ENCODE data around the gene TEX2. TPM values are rescaled to one million over a fixed set of nuclear protein-coding genes. Genes with fewer than 3 reads are reported as not detected.
A peak's percentile ranks its signal among the peaks of the same experiment; 100 is the strongest.
"Not testable (repeated sequence)": the region's sequence is repeated elsewhere in the genome, so short reads cannot be mapped to it uniquely, and the experiment has no call there.

TEX2 gene
- total and polyA plus RNA-seq, 2 of the 13 experiments (the other 11 are each of a cell fraction or from before 2014, with no cell fraction given): 21.4 to 37.7 TPM

DNA sequence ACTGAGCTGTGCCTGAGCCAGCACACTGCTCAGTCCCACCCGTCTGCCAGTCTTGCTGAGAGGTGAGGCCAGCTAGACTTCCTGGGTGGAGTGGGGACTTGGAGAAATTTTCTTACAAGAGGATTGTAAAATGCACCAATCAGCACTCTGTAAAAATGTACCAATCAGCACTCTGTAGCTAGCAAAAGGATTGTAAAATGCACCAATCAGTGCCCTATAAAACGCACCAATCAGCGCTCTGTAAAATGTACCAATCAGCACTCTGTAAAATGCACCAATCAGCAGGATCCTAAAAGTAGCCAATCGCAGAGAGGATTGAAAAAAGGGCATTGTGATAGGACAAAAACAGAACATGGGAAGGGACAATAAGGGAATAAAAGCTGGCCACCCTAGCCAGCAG, 84.0 kb downstream of the TEX2 start:
- H3K79me2 ChIP-seq (ENCODE audit: insufficient read depth, low read length); ATAC-seq; H2AFZ ChIP-seq (ENCODE audit: low read length); BruUV-seq (replicated peaks); in situ Hi-C loops (cut with HindIII; ENCODE audit: extremely low pct_ligation_motif_present, low pct_unique_long_range_greater_than_20kb); FAIRE-seq; H3K9ac ChIP-seq (ENCODE audit: insufficient read depth, low read depth, low read length); H4K20me1 ChIP-seq (ENCODE audit: insufficient read depth, low read length); H3K4me2 ChIP-seq (ENCODE audit: low read depth, low read length); CTCF ChIA-PET (ENCODE audit: low intra/inter-chr PET ratio, low total read pairs); H3K4me3 ChIP-seq (replicated peaks in 1 of 3; ENCODE audit: insufficient read depth in 1 of 3, low read depth in 2 of 3, low read length in 3 of 3); H3K27me3 ChIP-seq (ENCODE audit: control insufficient read depth in 1 of 2, insufficient read depth in 2 of 2, low read length in 2 of 2); DNase-seq (ENCODE audit: low spot score); H3K9me3 ChIP-seq (ENCODE audit: low read length): not testable (repeated sequence)
- intact Hi-C loops (cut with micrococcal nuclease; ENCODE audit: unreplicated experiment): loop anchor here (2.0 kb wide), 1 partner anchor 22 kb away; no protein-coding TSS in a partner anchor
- Histone ChIP-seq H3K36me3 (replicated peaks in 1 of 2; ENCODE audit: control insufficient read depth in 1 of 2, insufficient read depth in 2 of 2, low read length in 2 of 2) (peaks cover 7 to 26% of the 10 kb centered on the region in 2 experiments), H3K27ac (ENCODE audit: extremely low read length, insufficient read depth, low read length) (peak overlapping the region; percentile 35), H3K4me1 (ENCODE audit: insufficient read depth, low read length) (peaks cover 45% of the 10 kb centered on the region)
- POLR2A ChIA-PET: interaction anchor here (1.9 to 5.2 kb wide), 5 partner anchors 14 to 38 kb away, joined by 4 to 39 read pairs (median 21); no protein-coding TSS in a partner anchor
- TF ChIP-seq NFYC (CRISPR knock-in tag; IDR thresholded peaks at IDR 0.05) (peak; percentile 29; the same call in 1 of the 2 replicates), MAFK (conservative IDR thresholded peaks at IDR 0.05 in 1 of 2, IDR thresholded peaks at IDR 0.05 in 1 of 2; ENCODE audit: low read length in 2 of 2) (peak in 1 of 2 experiments; percentile 56; a peak in 2 of 4 replicates), NFKB2 (CRISPR knock-in tag; IDR thresholded peaks at IDR 0.05; ENCODE audit: borderline replicate concordance) (peak; percentile 11; the same call in 1 of the 2 replicates), MAFF (IDR thresholded peaks at IDR 0.05; ENCODE audit: low read depth, low read length) (peak; percentile 40; the same call in 1 of the 2 replicates), NFYB (CRISPR knock-in tag; IDR thresholded peaks at IDR 0.05) (0 out of 2 replicates have a peak, but pooled peaks have one; percentile 9)
- 56% methylated on average over 3 of the region's 4 CpGs for WGBS (ENCODE audit: low lambda C conversion rate)

- CTCF ChIA-PET (ENCODE audit: low intra/inter-chr PET ratio, low total read pairs): interaction anchor here (1.3 kb wide), 1 partner anchor 9 kb away, joined by 3 read pairs; no protein-coding TSS in a partner anchor
- ATAC-seq (peak; percentile 97), FAIRE-seq (peak; percentile 100), DNase-seq (ENCODE audit: low spot score) (peak; percentile 90)
- BruUV-seq (replicated peaks): no TSS peak
- Histone ChIP-seq H3K4me2 (ENCODE audit: low read depth, low read length) (peak overlapping the region; percentile 44), H2AFZ (ENCODE audit: low read length) (no peak overlapping the region), H3K9ac (ENCODE audit: insufficient read depth, low read depth, low read length) (0 out of 2 replicates have a peak overlapping the region, but pooled peaks have one; percentile 0), H4K20me1 (ENCODE audit: insufficient read depth, low read length) (no peaks in the 10 kb centered on the region), H3K36me3 (replicated peaks in 1 of 2; ENCODE audit: control insufficient read depth in 1 of 2, insufficient read depth in 2 of 2, low read length in 2 of 2) (peaks cover 10 to 26% of the 10 kb centered on the region in 2 experiments), H3K79me2 (ENCODE audit: insufficient read depth, low read length) (no peaks in the 10 kb centered on the region), H3K9me3 (ENCODE audit: low read length) (no peaks in the 10 kb centered on the region), H3K27me3 (ENCODE audit: control insufficient read depth in 1 of 2, insufficient read depth in 2 of 2, low read length in 2 of 2) (no peaks in the 10 kb centered on the region), H3K27ac (ENCODE audit: extremely low read length, insufficient read depth, low read length) (peak overlapping the region; percentile 35), H3K4me3 (replicated peaks in 1 of 3; ENCODE audit: insufficient read depth in 1 of 3, low read depth in 2 of 3, low read length in 3 of 3) (no peak overlapping the region; a peak in 1 of 6 replicates), H3K4me1 (ENCODE audit: insufficient read depth, low read length) (peaks cover 45% of the 10 kb centered on the region)
- intact Hi-C loops (cut with micrococcal nuclease; ENCODE audit: unreplicated experiment) (loop anchor here (2.0 kb wide), 1 partner anchor 21 kb away; no protein-coding TSS in a partner anchor), in situ Hi-C loops (cut with HindIII; ENCODE audit: extremely low pct_ligation_motif_present, low pct_unique_long_range_greater_than_20kb) (no loop called here)
- POLR2A ChIA-PET: interaction anchor here (0.5 to 5.2 kb wide), 8 partner anchors 13 to 335 kb away, joined by 3 to 39 read pairs (median 10); no protein-coding TSS in a partner anchor
- WGBS (ENCODE audit: low lambda C conversion rate): 32% methylated on average over 9 of the region's 9 CpGs
- TF ChIP-seq ZNF607 (CRISPR knock-in tag; IDR thresholded peaks at IDR 0.05; ENCODE audit: borderline replicate concordance) (0 out of 2 replicates have a peak, but pooled peaks have one; percentile 68), MEF2D (CRISPR knock-in tag; IDR thresholded peaks at IDR 0.05) (peak; percentile 69), CREM (IDR thresholded peaks at IDR 0.05) (peak; percentile 15; the same call in 1 of the 2 replicates), CREM (CRISPR knock-in tag; IDR thresholded peaks at IDR 0.05) (no peak), ZNF557 (CRISPR knock-in tag; IDR thresholded peaks at IDR 0.05) (no peak), IKZF5 (CRISPR knock-in tag; IDR thresholded peaks at IDR 0.05) (peak; percentile 76), ZNF335 (CRISPR knock-in tag; IDR thresholded peaks at IDR 0.05) (0 out of 2 replicates have a peak, but pooled peaks have one; percentile 49), TAF15 (IDR thresholded peaks at IDR 0.05; ENCODE audit: low read depth, low read length, poor library complexity, severe bottlenecking) (no peak), MIER2 (CRISPR knock-in tag; IDR thresholded peaks at IDR 0.05) (peak; percentile 78)
- TF ChIP-seq, protein P1, sequence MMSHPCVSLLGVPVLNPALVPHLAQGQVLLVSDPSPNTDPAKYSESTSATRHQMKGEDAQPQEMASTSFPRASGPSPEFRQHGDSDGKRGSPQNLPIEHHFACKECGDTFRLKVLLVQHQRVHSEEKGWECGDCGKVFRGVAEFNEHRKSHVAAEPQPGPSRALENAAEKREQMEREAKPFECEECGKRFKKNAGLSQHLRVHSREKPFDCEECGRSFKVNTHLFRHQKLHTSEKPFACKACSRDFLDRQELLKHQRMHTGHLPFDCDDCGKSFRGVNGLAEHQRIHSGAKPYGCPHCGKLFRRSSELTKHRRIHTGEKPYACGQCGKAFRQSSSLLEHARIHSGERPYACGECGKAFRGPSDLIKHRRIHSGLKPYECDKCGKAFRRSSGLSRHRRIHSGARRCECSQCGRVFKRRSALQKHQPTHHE (CRISPR knock-in tag; IDR thresholded peaks at IDR 0.05; ENCODE audit: borderline replicate concordance): no peak
These were observed 84.8 kb downstream of the TEX2 start for GRCh38 chr17:64178011-64178825.

Measured in HepG2 (cell line).